Activated T-helper 17 cell treated with anti-CD3 and anti-CD28 coated beads, Interleukin-2, amount 50 U/mL, for 72 hours (primary cell): ENCODE results near the gene OR5AC2. TPM values are rescaled to one million over a fixed set of nuclear protein-coding genes. Genes with fewer than 3 reads are reported as not detected.

ENCODE experiments used
- ATAC-seq: fragments of 150-1000 bp; cut with Tn5 transposase; replicated peaks from 2 replicates; pipeline ENCODE4 v1.10.0; 2021; ENCODE audit warnings: mild to moderate bottlenecking, moderate library complexity
- H3K27ac Mint-ChIP-seq: one replicate; pipeline ENCODE4 v1.8.0; 2022; ENCODE audit warnings: mixed read lengths
- H3K27me3 Mint-ChIP-seq: one replicate; pipeline ENCODE4 v1.8.0; 2022; ENCODE audit warnings: mixed read lengths
- H3K36me3 Mint-ChIP-seq: one replicate; pipeline ENCODE4 v1.8.0; 2022; ENCODE audit warnings: low read depth, mild to moderate bottlenecking, mixed read lengths
- H3K4me1 Mint-ChIP-seq: one replicate; pipeline ENCODE4 v1.8.0; 2022; ENCODE audit warnings: mixed read lengths
- H3K4me3 Mint-ChIP-seq: one replicate; pipeline ENCODE4 v1.8.0; 2022; ENCODE audit warnings: mild to moderate bottlenecking, mixed read lengths
- H3K9me3 Mint-ChIP-seq: one replicate; pipeline ENCODE4 v1.8.0; 2022; ENCODE audit warnings: mixed read lengths
- total RNA-seq, 2 donors: library from RNA; stranded (reverse); gene quantifications; one replicate each; pipeline ENCODE4 v1.2.3, GENCODE V29; 2022

OR5AC2 gene
- total RNA-seq, 2 donors from 2014 or later, result not detected

DNA sequence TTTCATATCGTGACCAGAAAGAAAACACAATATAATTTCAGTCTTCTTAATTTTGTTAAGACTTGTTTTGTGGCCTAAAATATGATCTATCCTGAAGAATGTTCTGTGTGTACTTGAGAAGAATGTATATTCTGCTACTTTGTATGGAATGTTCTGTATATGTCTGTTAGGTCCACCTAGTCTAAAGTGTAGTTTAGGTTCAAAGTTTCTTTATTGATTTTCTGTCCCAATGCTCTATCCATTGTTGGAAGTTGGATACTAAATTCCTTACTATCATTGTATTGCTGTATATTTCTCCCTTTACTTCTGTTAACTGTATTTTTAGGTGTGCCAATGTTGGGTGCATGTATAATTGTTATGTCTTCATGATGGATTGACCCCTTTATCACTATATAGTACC is 21.2 kb downstream of the OR5AC2 start:
- Mint-ChIP-seq H3K36me3 (no peaks in the 10 kb centered on the region), H3K27ac (no peak overlapping the region), H3K27me3 (peaks cover 9% of the 10 kb centered on the region), H3K4me3 (no peak overlapping the region), H3K9me3 (no peaks in the 10 kb centered on the region), H3K4me1 (no peaks in the 10 kb centered on the region)
- no peak for ATAC-seq

DNA sequence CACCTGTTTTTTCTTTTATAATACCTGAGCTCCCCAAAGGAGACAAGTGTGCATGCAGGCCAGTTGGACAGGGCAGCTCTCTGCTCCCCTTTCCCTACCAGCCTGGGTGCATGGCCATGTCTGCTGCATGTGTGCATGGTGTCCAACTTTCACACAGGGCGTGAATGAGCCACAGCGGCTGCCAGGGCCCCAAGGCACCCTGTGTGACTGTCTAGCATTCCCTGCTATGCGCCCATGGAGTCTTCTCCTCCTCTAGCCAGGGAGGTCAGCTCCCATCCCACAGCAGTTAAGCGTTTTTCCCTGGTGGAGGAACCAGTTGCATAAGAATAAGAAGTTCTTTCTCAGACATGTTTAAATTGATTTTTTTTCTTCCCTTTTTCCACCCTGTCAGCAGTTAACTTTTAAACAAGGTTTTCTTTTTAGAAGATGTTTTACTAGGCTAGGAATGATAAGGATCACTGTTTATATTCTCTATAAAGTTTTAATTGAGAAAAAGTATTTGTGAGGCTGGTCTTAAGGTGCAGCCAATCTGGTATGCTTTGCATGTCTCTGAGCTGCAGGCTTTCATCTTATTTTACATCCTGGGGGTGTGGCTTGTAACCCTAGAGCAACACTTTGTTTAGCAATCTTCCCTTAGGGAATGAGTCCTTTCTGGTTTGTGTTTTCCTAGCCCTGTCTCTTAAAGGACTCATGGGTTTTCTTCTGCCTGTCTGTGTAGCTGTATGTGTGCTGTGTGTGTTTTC is 23.0 kb downstream of the OR5AC2 start:
- ATAC-seq, result no peak
- no peak overlapping the region for H3K27ac Mint-ChIP-seq
- no peak overlapping the region for H3K4me3 Mint-ChIP-seq
- no peaks in the 10 kb centered on the region for H3K4me1 Mint-ChIP-seq
- H3K36me3 Mint-ChIP-seq, result no peaks in the 10 kb centered on the region
- peaks cover 12% of the 10 kb centered on the region for H3K27me3 Mint-ChIP-seq
- no peaks in the 10 kb centered on the region for H3K9me3 Mint-ChIP-seq

DNA sequence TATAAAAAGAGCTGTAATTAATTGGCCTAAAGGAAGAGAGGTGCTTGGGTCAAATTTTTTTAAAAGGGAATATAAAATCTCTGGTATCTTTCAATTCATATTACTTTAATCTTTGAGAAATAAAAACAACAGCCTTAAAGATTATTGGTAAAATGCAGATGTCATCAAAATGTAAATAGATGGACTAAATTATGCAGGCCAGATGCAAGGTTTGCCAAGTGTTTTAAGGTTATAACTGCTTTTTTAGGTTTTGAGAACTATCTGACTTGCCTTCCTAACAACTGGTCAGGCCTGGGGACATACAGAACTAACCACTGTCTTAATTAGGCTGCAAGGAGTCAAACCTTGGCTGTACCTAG is 23.6 kb downstream of the OR5AC2 start:
- no peak overlapping the region for H3K27ac Mint-ChIP-seq

DNA sequence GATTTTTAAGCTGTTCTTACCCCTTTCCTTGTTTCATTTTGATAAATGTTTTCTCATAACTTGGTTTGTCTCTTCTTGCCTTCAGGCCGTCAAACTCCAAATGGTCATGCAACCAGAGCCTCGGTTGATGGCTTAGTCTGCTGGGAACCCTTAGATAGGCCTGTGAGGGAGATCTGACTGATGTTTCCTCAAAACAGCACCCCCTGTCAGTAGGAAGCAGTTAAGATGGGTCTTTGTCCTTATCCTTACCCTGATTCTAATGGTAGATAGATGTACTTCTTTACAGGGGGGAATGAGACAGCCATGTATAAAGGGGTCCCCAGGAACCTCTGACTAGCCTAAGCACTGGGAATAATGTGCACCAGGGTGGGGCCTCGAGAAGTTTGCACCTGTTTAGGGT is 27.3 kb downstream of the OR5AC2 start:
- Mint-ChIP-seq H3K4me1 (no peaks in the 10 kb centered on the region), H3K36me3 (no peaks in the 10 kb centered on the region), H3K4me3 (no peak overlapping the region), H3K9me3 (peaks cover 5% of the 10 kb centered on the region), H3K27ac (no peak overlapping the region), H3K27me3 (peaks cover 10% of the 10 kb centered on the region)
- ATAC-seq, result no peak

More for the DNA sequence above, 23.6 kb downstream of the OR5AC2 start:
- Mint-ChIP-seq H3K4me3 (no peak overlapping the region), H3K27me3 (peaks cover 13% of the 10 kb centered on the region), H3K4me1 (no peaks in the 10 kb centered on the region), H3K9me3 (no peaks in the 10 kb centered on the region), H3K36me3 (no peaks in the 10 kb centered on the region)
- ATAC-seq, result no peak

DNA sequence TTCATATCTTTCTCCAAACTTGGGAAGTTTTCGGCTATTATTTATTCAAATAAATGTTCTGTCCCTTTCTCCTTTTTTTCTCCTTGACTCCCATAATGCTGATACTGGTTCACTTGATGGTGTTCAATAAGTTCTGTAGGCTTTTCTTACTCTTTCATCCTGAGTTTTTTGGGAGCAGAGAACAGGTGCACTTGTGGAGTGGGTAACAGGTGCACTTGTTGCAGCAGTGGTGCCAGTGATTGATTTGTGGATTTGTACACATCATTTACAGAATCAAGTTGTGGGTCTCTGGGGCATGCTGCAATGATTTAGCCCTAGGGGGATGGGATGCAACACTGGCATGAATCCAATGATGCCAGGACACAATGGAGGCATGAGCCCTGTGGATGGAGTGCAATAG is 28.7 kb downstream of the OR5AC2 start:
- H3K27me3 Mint-ChIP-seq, result peaks cover 10% of the 10 kb centered on the region
- H3K36me3 Mint-ChIP-seq, result no peaks in the 10 kb centered on the region
- ATAC-seq, result no peak
- H3K4me1 Mint-ChIP-seq, result no peaks in the 10 kb centered on the region
- H3K27ac Mint-ChIP-seq, result no peak overlapping the region
- peaks cover 5% of the 10 kb centered on the region for H3K9me3 Mint-ChIP-seq
- H3K4me3 Mint-ChIP-seq, result no peak overlapping the region

DNA sequence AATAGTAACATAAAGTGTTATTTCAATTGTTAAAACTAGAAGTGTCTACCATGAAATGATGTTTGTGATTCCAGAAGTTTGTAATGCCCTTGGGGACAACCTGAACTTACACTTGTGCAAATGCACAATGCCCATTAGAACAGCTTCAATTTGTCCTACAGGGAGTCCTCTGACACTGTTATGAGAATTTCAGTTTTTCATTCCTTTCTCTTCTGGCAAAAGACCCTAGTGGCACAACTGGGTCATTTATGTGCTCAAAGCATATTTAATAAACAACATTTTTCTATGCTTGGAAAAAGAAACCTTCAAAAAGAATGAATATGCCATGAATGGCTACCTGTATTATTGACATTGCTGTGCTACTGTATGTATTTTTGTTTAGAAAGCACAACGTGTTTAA is 43.4 kb downstream of the OR5AC2 start, which contains the start of gene OR5H1:
Gene OR5H1 (plus strand): TSS at position 301 of the 400 bp plus-strand sequence. CDS start 1,977 bp downstream, outside the sequence.
- peaks cover 8% of the 10 kb centered on the region for H3K27me3 Mint-ChIP-seq
- no peaks in the 10 kb centered on the region for H3K4me1 Mint-ChIP-seq
- no peak within 1 kb of the TSS for H3K4me3 Mint-ChIP-seq
- no peak for ATAC-seq
- H3K27ac Mint-ChIP-seq, result no peak within 1 kb of the TSS
- no peaks in the 10 kb centered on the region for H3K36me3 Mint-ChIP-seq
- H3K9me3 Mint-ChIP-seq, result no peaks in the 10 kb centered on the region

DNA sequence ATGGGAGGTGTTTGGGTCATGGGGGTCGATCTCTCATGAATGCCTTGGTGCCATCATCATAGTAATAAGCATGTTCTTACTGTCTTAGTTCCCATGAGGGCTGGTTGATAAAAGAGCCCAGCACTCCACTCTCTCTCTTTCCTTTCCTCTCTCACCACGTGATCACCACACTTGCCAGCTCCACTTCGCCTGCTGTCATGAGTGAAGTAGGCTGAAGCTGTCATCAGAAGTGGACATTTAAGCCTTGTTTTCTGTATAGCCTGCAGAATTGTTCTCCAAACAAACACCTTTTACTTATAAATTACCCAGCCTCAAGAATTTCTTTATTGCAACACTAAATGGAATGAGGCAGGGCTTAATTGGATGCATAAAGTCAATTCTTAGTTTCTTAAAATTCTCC is 49.7 kb downstream of the OR5AC2 start:
- H3K4me1 Mint-ChIP-seq, result no peaks in the 10 kb centered on the region
- H3K27ac Mint-ChIP-seq, result no peak overlapping the region
- H3K36me3 Mint-ChIP-seq, result no peaks in the 10 kb centered on the region
- H3K4me3 Mint-ChIP-seq, result no peak overlapping the region
- H3K27me3 Mint-ChIP-seq, result peaks cover 5% of the 10 kb centered on the region
- no peaks in the 10 kb centered on the region for H3K9me3 Mint-ChIP-seq
- ATAC-seq, result no peak

Other genes starting within 250 kb of the OR5AC2 start
- 10 to 100 TPM; 28.0 to 61.5 TPM for gene RIOX2, start 114.7 kb upstream of the OR5AC2 start, total RNA-seq
- not detected for gene GABRR3, start 51.9 kb upstream of the OR5AC2 start, total RNA-seq
- not detected for gene OR5H1, start 43.5 kb downstream of the OR5AC2 start, total RNA-seq
- not detected for gene OR5H14, start 60.3 kb downstream of the OR5AC2 start, total RNA-seq
- not detected for gene OR5H15, start 79.5 kb downstream of the OR5AC2 start, total RNA-seq
- not detected for gene OR5H6, start 177.1 kb downstream of the OR5AC2 start, total RNA-seq
- gene OR5H2, start 195.3 kb downstream of the OR5AC2 start, total RNA-seq, result not detected